ENCODE results near the gene STATH. TPM values are rescaled to one million over a fixed set of nuclear protein-coding genes. Genes with fewer than 3 reads are reported as not detected.

STATH gene
- total RNA-seq, 1 experiment from 2014 or later = not detected

DNA sequence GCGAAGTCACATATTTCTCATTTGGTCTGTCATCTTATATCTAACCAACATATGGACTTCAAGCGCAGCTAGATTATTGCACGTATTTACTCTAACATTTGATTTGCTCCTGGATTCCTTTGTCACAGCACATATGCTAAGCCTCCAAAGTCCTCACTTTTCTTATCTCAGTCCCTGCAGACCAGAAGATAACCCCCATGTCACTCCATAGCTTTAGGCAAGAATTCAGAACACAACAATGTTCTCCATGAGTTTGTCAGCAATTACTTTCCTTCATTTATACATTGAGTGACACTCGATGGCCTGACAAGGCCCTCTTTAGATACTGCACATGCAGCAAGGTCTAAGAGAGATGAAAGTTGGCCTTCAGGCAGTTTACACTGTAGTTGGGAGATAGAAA lies 4.8 kb upstream of the STATH start:
- BruUV-seq (replicated peaks) = no TSS peak
- no peak for ATAC-seq
- Histone ChIP-seq H3K4me1 (ENCODE audit: control insufficient read depth in 1 of 2, insufficient read depth in 2 of 2, low read length in 2 of 2) (no peaks in the 10 kb centered on the region), H3K9ac (ENCODE audit: low read length) (no peak overlapping the region), H4K20me1 (ENCODE audit: insufficient read depth) (no peaks in the 10 kb centered on the region), H3K9me2 (ENCODE audit: insufficient read depth) (peaks cover 4% of the 10 kb centered on the region; the same call in 1 of the 2 replicates), H3K27me3 (ENCODE audit: insufficient read depth, low read length) (no peaks in the 10 kb centered on the region), H3K4me2 (ENCODE audit: low read length) (no peak overlapping the region), H3K4me3 (replicated peaks in 1 of 2; ENCODE audit: low read depth in 1 of 2, low read length in 2 of 2) (no peak overlapping the region), H3K36me3 (ENCODE audit: control insufficient read depth in 1 of 2, insufficient read depth in 2 of 2, low read length in 2 of 2) (no peaks in the 10 kb centered on the region), H3K27ac (ENCODE audit: low read depth, low read length) (no peak overlapping the region), H3K9me3 (ENCODE audit: control insufficient read depth in 1 of 2, insufficient read depth in 1 of 2, low read depth in 1 of 2, low read length in 2 of 2) (no peaks in the 10 kb centered on the region), H3K79me2 (ENCODE audit: insufficient read depth, low read length) (no peaks in the 10 kb centered on the region), H2AFZ (ENCODE audit: low read depth, low read length, poor library complexity, severe bottlenecking) (no peak overlapping the region)
- RAD21 ChIA-PET (ENCODE audit: low non-redundant PET in 1 of 2, low total read pairs in 2 of 2, uncharacterized antibody in 2 of 2, unreplicated experiment in 2 of 2) = no interaction called here
- no peak for DNase-seq (ENCODE audit: low read depth, low spot score)
- TF ChIP-seq SRF (IDR thresholded peaks at IDR 0.05; ENCODE audit: low read depth) (no peak), ATF3 (IDR thresholded peaks at IDR 0.05) (no peak), TCF7L2 (IDR thresholded peaks at IDR 0.05; ENCODE audit: borderline replicate concordance, extremely low read depth, insufficient read depth, insufficient read length) (no peak), RAD21 (IDR thresholded peaks at IDR 0.05; ENCODE audit: low read depth) (no peak), ZFX (IDR thresholded peaks at IDR 0.05) (no peak), ZNF274 (IDR thresholded peaks at IDR 0.05; ENCODE audit: low read depth, low read length) (no peak)
- POLR2A ChIA-PET = no interaction called here
- CTCF ChIA-PET = no interaction called here
- intact Hi-C loops (cut with micrococcal nuclease) = no loop called here

DNA sequence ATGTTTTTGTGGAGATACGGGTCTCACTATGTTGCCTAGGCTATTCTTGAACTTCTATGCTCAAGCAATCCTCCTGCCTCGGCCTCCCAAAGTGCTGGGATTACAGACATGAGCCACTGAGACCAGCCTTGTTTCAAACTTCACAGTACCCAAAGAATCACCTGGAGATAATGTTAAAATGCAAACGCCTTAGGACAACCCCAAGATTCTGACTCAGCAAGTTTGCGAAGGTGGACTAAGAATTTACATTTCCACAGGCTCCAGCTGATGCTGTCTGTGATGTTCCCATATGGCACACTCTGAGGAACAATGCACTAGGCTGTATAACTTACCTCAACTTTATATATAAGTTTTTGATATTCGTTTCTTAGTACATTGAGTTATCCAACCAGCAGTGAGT lies 984 bp upstream of the STATH start:
- no peak overlapping the region for H3K9ac ChIP-seq (ENCODE audit: low read length)
- ATAC-seq (no peak), DNase-seq (ENCODE audit: low read depth, low spot score) (no peak)
- no peaks in the 10 kb centered on the region for H3K79me2 ChIP-seq (ENCODE audit: insufficient read depth, low read length)
- H2AFZ ChIP-seq (ENCODE audit: low read depth, low read length, poor library complexity, severe bottlenecking) = no peak overlapping the region
- BruUV-seq (replicated peaks) = no TSS peak
- no peaks in the 10 kb centered on the region for H3K36me3 ChIP-seq (ENCODE audit: control insufficient read depth in 1 of 2, insufficient read depth in 2 of 2, low read length in 2 of 2)
- no peaks in the 10 kb centered on the region for H3K9me3 ChIP-seq (ENCODE audit: control insufficient read depth in 1 of 2, insufficient read depth in 1 of 2, low read depth in 1 of 2, low read length in 2 of 2)
- POLR2A ChIA-PET = no interaction called here
- H3K27me3 ChIP-seq (ENCODE audit: insufficient read depth, low read length) = no peaks in the 10 kb centered on the region
- H3K4me3 ChIP-seq (replicated peaks in 1 of 2; ENCODE audit: low read depth in 1 of 2, low read length in 2 of 2) = no peak overlapping the region
- H4K20me1 ChIP-seq (ENCODE audit: insufficient read depth) = no peaks in the 10 kb centered on the region
- intact Hi-C loops (cut with micrococcal nuclease) = no loop called here
- H3K27ac ChIP-seq (ENCODE audit: low read depth, low read length) = no peak overlapping the region
- CTCF ChIA-PET = no interaction called here
- TF ChIP-seq ELF1 (IDR thresholded peaks at IDR 0.05; ENCODE audit: borderline replicate concordance, low read depth) (no peak), YY1 (IDR thresholded peaks at IDR 0.05; ENCODE audit: extremely low read depth, insufficient replicate concordance, low read depth, low read length) (no peak), ZNF274 (IDR thresholded peaks at IDR 0.05; ENCODE audit: low read depth, low read length) (no peak), FOSL1 (IDR thresholded peaks at IDR 0.05; ENCODE audit: low read depth) (no peak), RAD21 (IDR thresholded peaks at IDR 0.05; ENCODE audit: low read depth) (no peak), JUND (IDR thresholded peaks at IDR 0.05) (no peak), ZFX (IDR thresholded peaks at IDR 0.05) (no peak), CEBPB (IDR thresholded peaks at IDR 0.05; ENCODE audit: low read depth) (no peak), CBX3 (IDR thresholded peaks at IDR 0.05; ENCODE audit: low read depth) (no peak), POLR2AphosphoS5 (IDR thresholded peaks at IDR 0.05; ENCODE audit: low read depth, low read length) (no peak), SRF (IDR thresholded peaks at IDR 0.05; ENCODE audit: low read depth) (no peak), EZH2phosphoT487 (IDR thresholded peaks at IDR 0.05; ENCODE audit: borderline replicate concordance) (no peak)
- TF ChIP-seq, protein P1, sequence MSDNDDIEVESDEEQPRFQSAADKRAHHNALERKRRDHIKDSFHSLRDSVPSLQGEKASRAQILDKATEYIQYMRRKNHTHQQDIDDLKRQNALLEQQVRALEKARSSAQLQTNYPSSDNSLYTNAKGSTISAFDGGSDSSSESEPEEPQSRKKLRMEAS (IDR thresholded peaks at IDR 0.05) = no peak
- H3K4me1 ChIP-seq (ENCODE audit: control insufficient read depth in 1 of 2, insufficient read depth in 2 of 2, low read length in 2 of 2) = no peaks in the 10 kb centered on the region
- no peak overlapping the region for H3K4me2 ChIP-seq (ENCODE audit: low read length)
- RAD21 ChIA-PET (ENCODE audit: low non-redundant PET in 1 of 2, low total read pairs in 2 of 2, uncharacterized antibody in 2 of 2, unreplicated experiment in 2 of 2) = no interaction called here
- peaks cover 4% of the 10 kb centered on the region; the same call in 1 of the 2 replicates for H3K9me2 ChIP-seq (ENCODE audit: insufficient read depth)
